ENCODE measurements around the gene TWF1. TPM values are rescaled to one million over a fixed set of nuclear protein-coding genes. Genes with fewer than 3 reads are reported as not detected.
A peak's percentile ranks its signal among the peaks of the same experiment; 100 is the strongest.

The TWF1 gene
- total and polyA plus RNA-seq, 9 of the 15 experiments (the other 6 are each of a cell fraction or from before 2014, with no cell fraction given): 10.3 to 29.4 (median 23.4) TPM

GRCh38 chr12:43761500-43761899 lies 44.6 kb downstream of the TWF1 start:
- H3K27ac ChIP-seq (ENCODE audit: extremely low read depth, low read depth, low read length): no peak overlapping the region
- no peaks in the 10 kb centered on the region for H3K27me3 ChIP-seq (ENCODE audit: control insufficient read depth in 2 of 2, insufficient read depth in 2 of 2, low read length in 2 of 2)
- no peak overlapping the region for H3K9ac ChIP-seq (ENCODE audit: insufficient read depth in 1 of 2, low read depth in 2 of 2, low read length in 2 of 2)
- H4K20me1 ChIP-seq (replicated peaks; ENCODE audit: control insufficient read depth, insufficient read depth, low read length): no peaks in the 10 kb centered on the region
- H3K79me2 ChIP-seq (ENCODE audit: control insufficient read depth, insufficient read depth, low read length): peaks cover 54% of the 10 kb centered on the region
- TF ChIP-seq TAL1 (IDR thresholded peaks at IDR 0.05): no peak
- TF ChIP-seq, protein P1, sequence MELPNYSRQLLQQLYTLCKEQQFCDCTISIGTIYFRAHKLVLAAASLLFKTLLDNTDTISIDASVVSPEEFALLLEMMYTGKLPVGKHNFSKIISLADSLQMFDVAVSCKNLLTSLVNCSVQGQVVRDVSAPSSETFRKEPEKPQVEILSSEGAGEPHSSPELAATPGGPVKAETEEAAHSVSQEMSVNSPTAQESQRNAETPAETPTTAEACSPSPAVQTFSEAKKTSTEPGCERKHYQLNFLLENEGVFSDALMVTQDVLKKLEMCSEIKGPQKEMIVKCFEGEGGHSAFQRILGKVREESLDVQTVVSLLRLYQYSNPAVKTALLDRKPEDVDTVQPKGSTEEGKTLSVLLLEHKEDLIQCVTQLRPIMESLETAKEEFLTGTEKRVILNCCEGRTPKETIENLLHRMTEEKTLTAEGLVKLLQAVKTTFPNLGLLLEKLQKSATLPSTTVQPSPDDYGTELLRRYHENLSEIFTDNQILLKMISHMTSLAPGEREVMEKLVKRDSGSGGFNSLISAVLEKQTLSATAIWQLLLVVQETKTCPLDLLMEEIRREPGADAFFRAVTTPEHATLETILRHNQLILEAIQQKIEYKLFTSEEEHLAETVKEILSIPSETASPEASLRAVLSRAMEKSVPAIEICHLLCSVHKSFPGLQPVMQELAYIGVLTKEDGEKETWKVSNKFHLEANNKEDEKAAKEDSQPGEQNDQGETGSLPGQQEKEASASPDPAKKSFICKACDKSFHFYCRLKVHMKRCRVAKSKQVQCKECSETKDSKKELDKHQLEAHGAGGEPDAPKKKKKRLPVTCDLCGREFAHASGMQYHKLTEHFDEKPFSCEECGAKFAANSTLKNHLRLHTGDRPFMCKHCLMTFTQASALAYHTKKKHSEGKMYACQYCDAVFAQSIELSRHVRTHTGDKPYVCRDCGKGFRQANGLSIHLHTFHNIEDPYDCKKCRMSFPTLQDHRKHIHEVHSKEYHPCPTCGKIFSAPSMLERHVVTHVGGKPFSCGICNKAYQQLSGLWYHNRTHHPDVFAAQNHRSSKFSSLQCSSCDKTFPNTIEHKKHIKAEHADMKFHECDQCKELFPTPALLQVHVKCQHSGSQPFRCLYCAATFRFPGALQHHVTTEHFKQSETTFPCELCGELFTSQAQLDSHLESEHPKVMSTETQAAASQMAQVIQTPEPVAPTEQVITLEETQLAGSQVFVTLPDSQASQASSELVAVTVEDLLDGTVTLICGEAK (IDR thresholded peaks at IDR 0.05): peak; percentile 96
- TF ChIP-seq, protein P1 (CRISPR knock-in tag; IDR thresholded peaks at IDR 0.05): peak; percentile 89
- no peak overlapping the region for H3K4me3 ChIP-seq
- in situ Hi-C loops (cut with MboI): no loop called here
- H2AFZ ChIP-seq (ENCODE audit: low read depth, low read length): no peak overlapping the region
- FAIRE-seq (no peak), DNase-seq (ENCODE audit: extremely low read depth in 1 of 4, low spot score in 3 of 4) (peak in 2 of 4 experiments; percentile 11 to 17), ATAC-seq (no peak)
- H3K9me1 ChIP-seq (ENCODE audit: control insufficient read depth, insufficient read depth, low read length): no peaks in the 10 kb centered on the region
- intact Hi-C loops (cut with micrococcal nuclease): no loop called here
- ChIA-PET POLR2A (interaction anchor here (0.6 kb wide), 1 partner anchor 1378 kb away, joined by 3 read pairs; no protein-coding TSS in a partner anchor), CTCF (ENCODE audit: low intra/inter-chr PET ratio) (no interaction called here)
- no peak overlapping the region for H3K4me2 ChIP-seq (ENCODE audit: insufficient read depth, low read length)
- BruUV-seq (replicated peaks): no TSS peak
- H3K4me1 ChIP-seq (replicated peaks in 1 of 2; ENCODE audit: control insufficient read depth in 2 of 2, insufficient read depth in 2 of 2, low read length in 2 of 2): peaks cover 4 to 12% of the 10 kb centered on the region in 2 experiments; a peak in 3 of 5 replicates
- no peaks in the 10 kb centered on the region for H3K9me3 ChIP-seq (replicated peaks; ENCODE audit: control insufficient read depth, insufficient read depth, low read depth, low read length)
- H3K36me3 ChIP-seq (ENCODE audit: control insufficient read depth, insufficient read depth, low read length): no peaks in the 10 kb centered on the region; the same call in 2 of the 3 replicates
